ENCODE data around the gene CLIP2.
A peak's percentile ranks its signal among the peaks of the same experiment; 100 is the strongest.

CLIP2 gene

GRCh38 chr7:74272305-74273038 lies 16.7 kb upstream of the CLIP2 start:
- peak overlapping the region; percentile 35 for H3K4me3 ChIP-seq
- peak overlapping the region; percentile 44 to 85 for H3K27ac ChIP-seq
- DNase-seq (ENCODE audit: low spot score): peak; percentile 85
- no peak for TF ChIP-seq CTCF (IDR thresholded peaks at IDR 0.05)

GRCh38 chr7:74275401-74275881 lies 13.8 kb upstream of the CLIP2 start:
- DNase-seq (ENCODE audit: low spot score): no peak
- no peak for TF ChIP-seq CTCF (IDR thresholded peaks at IDR 0.05)
- no peak overlapping the region for H3K4me3 ChIP-seq
- no peak overlapping the region for H3K27ac ChIP-seq

DNA sequence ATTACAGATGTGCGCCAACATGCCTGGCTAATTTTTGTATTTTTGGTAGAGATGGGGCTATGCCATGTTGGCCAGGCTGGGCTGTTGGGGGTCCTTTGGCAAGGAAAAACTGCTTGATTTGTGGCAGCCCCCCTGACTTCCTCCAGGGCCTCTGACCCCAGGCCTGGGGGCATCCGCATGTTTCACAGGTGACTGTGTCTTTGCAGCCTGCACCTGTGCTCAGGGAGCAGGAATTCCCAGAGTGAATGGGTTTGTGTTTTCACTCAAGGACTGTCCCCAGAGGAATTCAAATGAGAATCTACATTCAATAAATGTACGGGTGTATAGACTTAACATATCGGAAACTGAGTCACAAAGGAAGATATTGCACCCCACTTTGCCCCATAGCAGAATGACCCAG lies 11.6 kb upstream of the CLIP2 start:
- no peak overlapping the region for H3K27ac ChIP-seq
- DNase-seq (ENCODE audit: low spot score): no peak
- TF ChIP-seq CTCF (IDR thresholded peaks at IDR 0.05): no peak
- no peak overlapping the region for H3K4me3 ChIP-seq

DNA sequence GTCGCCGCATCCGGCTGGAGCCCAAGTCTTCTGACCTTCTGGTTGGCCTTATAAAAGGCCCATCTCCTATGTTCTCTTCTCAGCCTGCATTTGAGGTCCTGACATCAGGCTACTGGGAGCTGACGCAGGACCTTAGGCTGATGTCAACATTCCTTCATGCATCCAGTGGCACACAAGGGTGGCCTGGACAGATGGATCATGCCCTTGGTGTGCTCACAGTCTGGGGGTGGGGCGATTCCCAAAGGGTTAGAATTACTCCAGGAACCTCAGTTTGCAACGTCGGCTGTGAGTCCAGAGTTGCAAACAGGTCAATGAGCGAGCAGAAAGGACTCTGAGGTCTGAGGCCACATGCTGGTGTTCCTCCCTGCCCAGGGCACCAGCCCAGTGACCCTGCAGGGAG lies 8.2 kb upstream of the CLIP2 start:
- H3K27ac ChIP-seq: no peak overlapping the region
- DNase-seq (ENCODE audit: low spot score): peak; percentile 61
- H3K4me3 ChIP-seq: no peak overlapping the region
- no peak for TF ChIP-seq CTCF (IDR thresholded peaks at IDR 0.05)

DNA sequence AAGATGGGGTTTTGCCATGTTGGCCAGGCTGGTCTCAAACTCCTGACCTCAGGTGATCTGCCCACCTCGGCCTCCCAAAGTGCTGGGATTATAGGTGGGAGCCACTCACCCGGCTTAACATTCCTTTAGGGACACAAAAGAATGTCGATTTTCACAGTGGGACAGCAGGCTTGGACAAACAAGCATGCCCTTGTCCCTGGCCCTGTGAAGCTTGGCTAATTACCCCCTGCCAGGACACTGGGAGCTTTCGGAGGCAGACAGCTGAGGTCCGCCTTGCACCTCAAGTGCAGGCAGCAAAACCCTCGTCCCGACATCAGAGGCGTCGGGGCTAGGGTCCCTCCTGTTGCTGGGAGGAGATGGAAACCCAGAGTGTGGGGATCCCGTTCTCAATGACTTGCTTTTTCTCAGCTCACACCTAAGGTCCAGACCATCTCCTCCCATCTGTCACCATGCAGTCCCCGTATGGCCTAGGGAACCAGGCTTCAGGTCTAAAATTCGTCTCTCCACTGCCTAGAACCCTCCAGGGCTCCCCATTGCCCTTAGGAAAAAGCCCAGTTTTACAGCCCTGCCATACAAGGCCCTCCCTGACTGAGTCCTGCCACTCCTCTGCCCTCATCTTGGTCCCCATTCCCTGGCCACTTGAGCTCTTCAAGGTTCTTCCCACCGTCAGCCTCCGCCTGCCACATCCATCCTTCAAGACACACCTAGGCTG lies 6.3 kb upstream of the CLIP2 start:
- no peak for TF ChIP-seq CTCF (IDR thresholded peaks at IDR 0.05)
- no peak overlapping the region for H3K4me3 ChIP-seq
- H3K27ac ChIP-seq: no peak overlapping the region
- DNase-seq (ENCODE audit: low spot score): peak; percentile 49

DNA sequence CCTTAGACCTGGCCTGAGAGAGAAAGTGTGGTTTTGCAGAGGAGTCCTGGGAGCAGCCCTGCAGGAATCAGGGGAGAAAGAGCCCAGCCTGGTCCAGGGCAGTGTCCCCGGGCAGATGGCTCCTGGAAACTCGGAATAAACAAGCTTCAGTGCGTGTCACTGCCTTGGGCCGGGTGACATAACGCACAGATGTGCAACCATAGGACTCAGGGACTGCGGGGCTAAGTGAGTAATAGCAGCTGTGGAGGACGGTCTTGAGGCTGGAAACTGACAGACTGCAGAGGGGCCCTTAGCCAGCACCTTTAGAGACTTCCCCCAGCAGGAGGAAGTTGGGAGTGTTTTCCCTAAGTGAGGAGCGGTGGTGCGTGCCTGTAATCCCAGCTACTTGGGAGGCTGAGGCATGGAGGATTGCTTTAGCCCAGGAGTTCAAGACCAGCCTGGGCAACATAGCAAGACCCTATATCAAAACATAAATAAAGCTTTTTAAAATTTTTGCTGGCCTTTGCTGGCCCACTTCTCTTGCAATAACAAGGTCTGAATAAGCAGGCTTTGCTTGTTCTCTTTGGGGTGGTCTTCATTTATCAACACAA lies 5.3 kb upstream of the CLIP2 start:
- H3K27ac ChIP-seq: no peak overlapping the region

More for the DNA sequence above, 5.3 kb upstream of the CLIP2 start:
- DNase-seq (ENCODE audit: low spot score): peak; percentile 35
- TF ChIP-seq CTCF (IDR thresholded peaks at IDR 0.05): no peak
- H3K4me3 ChIP-seq: no peak overlapping the region

Measured in coronary artery (tissue), 2 donors.